ENCODE measurements around the gene ZNF292.

DNA sequence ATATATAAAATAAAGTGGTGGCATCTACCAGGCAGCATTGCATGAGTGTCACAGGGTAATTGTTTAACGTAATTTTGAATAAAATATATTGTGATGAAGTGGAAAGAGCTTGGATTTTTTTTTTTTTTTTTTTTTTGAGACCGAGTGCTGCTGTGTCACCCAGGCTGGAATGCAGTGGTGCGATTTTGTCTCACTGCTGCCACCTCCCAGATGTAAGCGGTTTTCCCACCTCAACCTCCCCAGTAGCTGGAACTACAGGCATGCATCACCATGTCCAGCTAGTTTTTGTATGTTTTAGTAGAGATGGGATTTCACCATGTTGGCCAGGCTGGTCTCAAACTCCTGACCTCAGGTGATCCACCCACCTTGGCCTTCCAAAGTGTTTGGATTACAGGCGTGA lies 85.9 kb downstream of the ZNF292 start:
- TF ChIP-seq EP300 (IDR thresholded peaks at IDR 0.05; ENCODE audit: borderline replicate concordance in 1 of 2, low read depth in 1 of 2, low read length in 1 of 2) = no peak
- TF ChIP-seq, protein P1, sequence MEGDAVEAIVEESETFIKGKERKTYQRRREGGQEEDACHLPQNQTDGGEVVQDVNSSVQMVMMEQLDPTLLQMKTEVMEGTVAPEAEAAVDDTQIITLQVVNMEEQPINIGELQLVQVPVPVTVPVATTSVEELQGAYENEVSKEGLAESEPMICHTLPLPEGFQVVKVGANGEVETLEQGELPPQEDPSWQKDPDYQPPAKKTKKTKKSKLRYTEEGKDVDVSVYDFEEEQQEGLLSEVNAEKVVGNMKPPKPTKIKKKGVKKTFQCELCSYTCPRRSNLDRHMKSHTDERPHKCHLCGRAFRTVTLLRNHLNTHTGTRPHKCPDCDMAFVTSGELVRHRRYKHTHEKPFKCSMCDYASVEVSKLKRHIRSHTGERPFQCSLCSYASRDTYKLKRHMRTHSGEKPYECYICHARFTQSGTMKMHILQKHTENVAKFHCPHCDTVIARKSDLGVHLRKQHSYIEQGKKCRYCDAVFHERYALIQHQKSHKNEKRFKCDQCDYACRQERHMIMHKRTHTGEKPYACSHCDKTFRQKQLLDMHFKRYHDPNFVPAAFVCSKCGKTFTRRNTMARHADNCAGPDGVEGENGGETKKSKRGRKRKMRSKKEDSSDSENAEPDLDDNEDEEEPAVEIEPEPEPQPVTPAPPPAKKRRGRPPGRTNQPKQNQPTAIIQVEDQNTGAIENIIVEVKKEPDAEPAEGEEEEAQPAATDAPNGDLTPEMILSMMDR (IDR thresholded peaks at IDR 0.05) = no peak
- TF ChIP-seq SIN3A (IDR thresholded peaks at IDR 0.05; ENCODE audit: borderline replicate concordance, low read depth, low read length) = no peak
- no peak for TF ChIP-seq JUND (IDR thresholded peaks at IDR 0.05)
- no peak for TF ChIP-seq ELF1 (IDR thresholded peaks at IDR 0.05)
- no peak for TF ChIP-seq FOXM1 (IDR thresholded peaks at IDR 0.05; ENCODE audit: low read depth)
- no peak for TF ChIP-seq NRF1 (IDR thresholded peaks at IDR 0.05; ENCODE audit: low read depth, low read length)
- no peak for TF ChIP-seq POLR2AphosphoS5 (IDR thresholded peaks at IDR 0.05; ENCODE audit: low read depth, low read length)

Data from SK-N-SH (cell line).